Ascending aorta (tissue), 2 donors: ENCODE measurements around the gene CCDC92B. TPM values are rescaled to one million over a fixed set of nuclear protein-coding genes. Genes with fewer than 3 reads are reported as not detected.
"Not testable (repeated sequence)": the region's sequence is repeated elsewhere in the genome, so short reads cannot be mapped to it uniquely, and the experiment has no call there.

Experiments
- DNase-seq, 2 donors: peaks; one replicate each; pipeline ENCODE4 v3.0.0-alpha.2; 2019; ENCODE audit warnings: low spot score in 2 of 2
- H3K27ac ChIP-seq, 2 donors: fragments of 200-600 bp; sonication (generic); one replicate each; pipeline ENCODE4 v1.5.1; 2016 to 2017; ENCODE audit warnings: mild to moderate bottlenecking in 1 of 2
- H3K27me3 ChIP-seq: fragments of 200-600 bp; sonication (generic); one replicate; pipeline ENCODE4 v1.5.1; 2017
- H3K36me3 ChIP-seq, 2 donors: fragments of 200-600 bp; sonication (generic); one replicate each; pipeline ENCODE4 v1.5.1; 2016
- H3K4me1 ChIP-seq, 2 donors: fragments of 200-600 bp; sonication (generic); one replicate each; pipeline ENCODE4 v1.5.1; 2016 to 2017; ENCODE audit warnings: mild to moderate bottlenecking in 1 of 2
- H3K4me3 ChIP-seq, 2 donors: fragments of 200-600 bp; sonication (generic); one replicate each; pipeline ENCODE4 v1.5.1; 2016 to 2017; ENCODE audit warnings: mild to moderate bottlenecking in 1 of 2
- H3K9me3 ChIP-seq, 2 donors: fragments of 200-600 bp; sonication (generic); one replicate each; pipeline ENCODE4 v1.5.1; 2016
- CTCF ChIP-seq, 3 experiments: fragments of 200-600 bp in 2 of 3; fragments of 450-650 bp in 1 of 3; sonication (generic) in 2 of 3; IDR thresholded peaks; one replicate each; pipeline ENCODE4 v1.5.1; 2016 to 2019; ENCODE audit warnings: antibody characterized with exemption in 3 of 3, mild to moderate bottlenecking in 1 of 3, moderate library complexity in 1 of 3
- intact Hi-C: fragments of 100-400 bp; cut with DNase I; formaldehyde crosslinking; loops from one replicate; pipeline ENCODE4 v1.15.1; 2023
- total RNA-seq: library from RNA; depleted of rRNA; stranded (reverse); fragments of >200 nt; gene quantifications from one replicate; pipeline ENCODE4 v1.1.0, GENCODE V29; 2016

CCDC92B gene
- total RNA-seq, 1 donor from 2014 or later: not detected

GRCh38 chr17:2700491-2701141 is 48.8 kb downstream of the CCDC92B start:
- no peak overlapping the region for H3K27ac ChIP-seq
- no peaks in the 10 kb centered on the region for H3K4me1 ChIP-seq
- intact Hi-C loops: no loop called here
- no peak for TF ChIP-seq CTCF (IDR thresholded peaks at IDR 0.05)
- no peaks in the 10 kb centered on the region for H3K9me3 ChIP-seq
- DNase-seq: peak in 1 of 2 donors; percentile 56
- no peaks in the 10 kb centered on the region for H3K27me3 ChIP-seq
- no peak overlapping the region for H3K4me3 ChIP-seq
- H3K36me3 ChIP-seq: peaks cover 70 to 87% of the 10 kb centered on the region in 2 donors

- H3K9me3 ChIP-seq: no peaks in the 10 kb centered on the region
- TF ChIP-seq CTCF (IDR thresholded peaks at IDR 0.05): no peak
- H3K36me3 ChIP-seq: peaks cover 75 to 93% of the 10 kb centered on the region in 2 donors
- DNase-seq: no peak
- H3K4me1 ChIP-seq: no peaks in the 10 kb centered on the region
- intact Hi-C loops: no loop called here
- H3K27me3 ChIP-seq: no peaks in the 10 kb centered on the region
- no peak overlapping the region for H3K27ac ChIP-seq
- no peak overlapping the region for H3K4me3 ChIP-seq
Observed at GRCh38 chr17:2700030-2700490, 49.4 kb downstream of the CCDC92B start.

- H3K9me3 ChIP-seq, H3K27ac ChIP-seq, intact Hi-C loops, H3K4me1 ChIP-seq, H3K4me3 ChIP-seq, H3K27me3 ChIP-seq, DNase-seq: not testable (repeated sequence)
- peaks cover 80 to 98% of the 10 kb centered on the region in 2 donors for H3K36me3 ChIP-seq
Observed at GRCh38 chr17:2699216-2699805, 50.1 kb downstream of the CCDC92B start.

- Histone ChIP-seq H3K4me1 (no peaks in the 10 kb centered on the region), H3K9me3 (no peaks in the 10 kb centered on the region), H3K4me3 (no peak overlapping the region), H3K36me3 (peaks cover 83 to 96% of the 10 kb centered on the region in 2 donors), H3K27ac (no peak overlapping the region), H3K27me3 (no peaks in the 10 kb centered on the region)
- intact Hi-C loops: no loop called here
- TF ChIP-seq CTCF (IDR thresholded peaks at IDR 0.05): no peak
- DNase-seq: peak; percentile 3 to 60
Observed at GRCh38 chr17:2697611-2698162, 51.8 kb downstream of the CCDC92B start.

GRCh38 chr17:2695961-2696760 is 53.3 kb downstream of the CCDC92B start:
- Histone ChIP-seq H3K36me3 (peaks cover 82 to 96% of the 10 kb centered on the region in 2 donors), H3K27me3 (no peaks in the 10 kb centered on the region), H3K4me1 (no peaks in the 10 kb centered on the region), H3K9me3 (no peaks in the 10 kb centered on the region), H3K4me3 (no peak overlapping the region), H3K27ac (no peak overlapping the region)
- intact Hi-C loops: no loop called here
- no peak for TF ChIP-seq CTCF (IDR thresholded peaks at IDR 0.05)
- peak; percentile 4 to 60 for DNase-seq
